Hepatocyte (in vitro differentiated cells): ENCODE results near the gene KANK2. TPM values are rescaled to one million over a fixed set of nuclear protein-coding genes. Genes with fewer than 3 reads are reported as not detected.
"Not testable (repeated sequence)": the region's sequence is repeated elsewhere in the genome, so short reads cannot be mapped to it uniquely, and the experiment has no call there.

Experiments
- DNase-seq: peaks from one replicate; pipeline ENCODE4 v3.0.0-alpha.2; 2016; ENCODE audit warnings: low spot score
- H2AFZ ChIP-seq: fragments of 200-600 bp; sonication (generic); 2 replicates; pipeline ENCODE4 v1.6.0; 2016; ENCODE audit warnings: antibody characterized with exemption, mild to moderate bottlenecking
- H3K27ac ChIP-seq: fragments of 200-600 bp; sonication (generic); 2 replicates; pipeline ENCODE4 v1.5.1; 2016; ENCODE audit warnings: mild to moderate bottlenecking
- H3K27me3 ChIP-seq: fragments of 200-600 bp; sonication (generic); 2 replicates; pipeline ENCODE4 v1.6.1; 2016
- H3K36me3 ChIP-seq: fragments of 200-600 bp; sonication (generic); replicated peaks from 2 replicates; pipeline ENCODE4 v1.5.1; 2016; ENCODE audit warnings: low read depth; ENCODE audit not compliant: insufficient read depth
- H3K4me1 ChIP-seq: fragments of 200-600 bp; sonication (generic); 2 replicates; pipeline ENCODE4 v1.5.1; 2016; ENCODE audit warnings: mild to moderate bottlenecking, moderate library complexity; ENCODE audit not compliant: insufficient read depth
- H3K4me2 ChIP-seq: fragments of 200-600 bp; sonication (generic); 2 replicates; pipeline ENCODE4 v1.6.0; 2016
- H3K4me3 ChIP-seq: fragments of 200-600 bp; sonication (generic); 2 replicates; pipeline ENCODE4 v1.5.1; 2016; ENCODE audit warnings: mild to moderate bottlenecking
- H3K79me2 ChIP-seq: fragments of 200-600 bp; sonication (generic); 2 replicates; pipeline ENCODE4 v1.6.0; 2017; ENCODE audit warnings: mild to moderate bottlenecking
- H3K9me2 ChIP-seq: fragments of 200-600 bp; sonication (generic); replicated peaks from 2 replicates; pipeline ENCODE4 v1.6.0; 2017; ENCODE audit warnings: mild to moderate bottlenecking; ENCODE audit not compliant: insufficient read depth
- H3K9me3 ChIP-seq: fragments of 200-600 bp; sonication (generic); 2 replicates; pipeline ENCODE4 v1.5.1; 2016; ENCODE audit warnings: low read depth, mild to moderate bottlenecking
- H4K20me1 ChIP-seq: fragments of 200-600 bp; sonication (generic); 2 replicates; pipeline ENCODE4 v1.6.0; 2016; ENCODE audit warnings: mild to moderate bottlenecking; ENCODE audit not compliant: insufficient read depth, poor library complexity, severe bottlenecking
- CTCF ChIP-seq: fragments of 200-600 bp; sonication (generic); IDR thresholded peaks from 2 replicates; pipeline ENCODE4 v1.5.1; 2016; ENCODE audit warnings: antibody characterized with exemption, mild to moderate bottlenecking; ENCODE audit not compliant: poor library complexity
- EZH2 ChIP-seq: fragments of 200-600 bp; sonication (generic); IDR thresholded peaks from 2 replicates; pipeline ENCODE4 v1.6.1; 2016; ENCODE audit warnings: antibody characterized with exemption, mild to moderate bottlenecking, borderline replicate concordance
- EZH2phosphoT487 ChIP-seq: fragments of 200-600 bp; sonication (generic); IDR thresholded peaks from one replicate; pipeline ENCODE4 v1.6.1; 2018; ENCODE audit warnings: antibody characterized with exemption, mild to moderate bottlenecking, low read depth, moderate library complexity; ENCODE audit not compliant: unreplicated experiment, severe bottlenecking
- WGBS: methylation state at CpG from one replicate; pipeline ENCODE4 v1.1.6; 2016; ENCODE audit warnings: low lambda C conversion rate; ENCODE audit errors: missing lambda C conversion rate; 5-methylcytosine and 5-hydroxymethylcytosine counted together
- polyA plus RNA-seq: library from polyadenylated mRNA; unstranded; fragments of >200 nt; fragmentation: Nextera tagmentation; extraction: Ambion mirVana; gene quantifications from 2 replicates; pipeline ENCODE4 v1.2.1, GENCODE V29; 2016
- total RNA-seq: library from RNA; depleted of rRNA; stranded (reverse); fragments of >200 nt; gene quantifications from 2 replicates; pipeline ENCODE4 v1.2.3, GENCODE V29; 2014

Gene KANK2
- total and polyA plus RNA-seq, 2 experiments from 2014 or later = 39.6 to 60.3 TPM

GRCh38 chr19:11127905-11128304 lies 69.4 kb downstream of the KANK2 start:
- Histone ChIP-seq H3K79me2 (peaks cover 3% of the 10 kb centered on the region), H3K4me3 (no peak overlapping the region), H3K4me2 (no peak overlapping the region), H2AFZ (no peak overlapping the region), H3K9me2 (no peaks in the 10 kb centered on the region), H3K27me3 (no peaks in the 10 kb centered on the region), H4K20me1 (peaks cover 19% of the 10 kb centered on the region), H3K4me1 (no peaks in the 10 kb centered on the region), H3K9me3 (no peaks in the 10 kb centered on the region), H3K36me3 (peaks cover 10% of the 10 kb centered on the region), H3K27ac (no peak overlapping the region)
- WGBS = 92% methylated on average over 15 of the region's 15 CpGs
- DNase-seq = no peak
- TF ChIP-seq EZH2phosphoT487 (no peak), EZH2 (no peak), CTCF (no peak)

GRCh38 chr19:11125994-11126685 lies 71.2 kb downstream of the KANK2 start:
- Histone ChIP-seq H3K79me2 (peaks cover 3% of the 10 kb centered on the region), H3K4me2 (no peak overlapping the region), H3K4me1 (no peaks in the 10 kb centered on the region), H3K4me3 (no peak overlapping the region), H2AFZ (no peak overlapping the region), H4K20me1 (peaks cover 24% of the 10 kb centered on the region), H3K9me2 (no peaks in the 10 kb centered on the region), H3K9me3 (no peaks in the 10 kb centered on the region), H3K27ac (no peak overlapping the region), H3K27me3 (no peaks in the 10 kb centered on the region), H3K36me3 (peaks cover 10% of the 10 kb centered on the region)
- no peak for TF ChIP-seq EZH2phosphoT487
- no peak for TF ChIP-seq EZH2
- peak; percentile 82 for TF ChIP-seq CTCF
- peak; percentile 86 for DNase-seq
- WGBS = 70% methylated on average over 11 of the region's 11 CpGs

- 89% methylated on average over 4 of the region's 4 CpGs for WGBS
- H3K9me3 ChIP-seq, H3K9me2 ChIP-seq, H3K79me2 ChIP-seq, H3K36me3 ChIP-seq, H3K27ac ChIP-seq, H3K27me3 ChIP-seq, H3K4me1 ChIP-seq, H3K4me3 ChIP-seq, DNase-seq, H2AFZ ChIP-seq, H3K4me2 ChIP-seq: not testable (repeated sequence)
- H4K20me1 ChIP-seq = peaks cover 24% of the 10 kb centered on the region
These were observed 73.2 kb downstream of the KANK2 start for GRCh38 chr19:11124157-11124556.

GRCh38 chr19:11123114-11123513 lies 74.2 kb downstream of the KANK2 start:
- Histone ChIP-seq H3K9me2 (no peaks in the 10 kb centered on the region), H3K4me2 (no peak overlapping the region), H3K79me2 (peaks cover 3% of the 10 kb centered on the region), H3K9me3 (no peaks in the 10 kb centered on the region), H4K20me1 (peaks cover 24% of the 10 kb centered on the region), H3K4me1 (no peaks in the 10 kb centered on the region), H3K36me3 (peaks cover 10% of the 10 kb centered on the region), H3K27me3 (no peaks in the 10 kb centered on the region), H3K27ac (no peak overlapping the region), H3K4me3 (no peak overlapping the region), H2AFZ (no peak overlapping the region)
- DNase-seq = no peak
- WGBS = 91% methylated on average over 13 of the region's 13 CpGs
- TF ChIP-seq EZH2 = no peak
- TF ChIP-seq CTCF = no peak
- no peak for TF ChIP-seq EZH2phosphoT487

- not testable (repeated sequence) for H3K27ac ChIP-seq, H3K27me3 ChIP-seq, H3K4me2 ChIP-seq, H3K4me3 ChIP-seq, H3K4me1 ChIP-seq, H2AFZ ChIP-seq, H3K9me3 ChIP-seq, DNase-seq, H3K9me2 ChIP-seq, H3K79me2 ChIP-seq
- peaks cover 11% of the 10 kb centered on the region for H3K36me3 ChIP-seq
- WGBS = 100% methylated on average over 8 of the region's 17 CpGs
- peaks cover 24% of the 10 kb centered on the region for H4K20me1 ChIP-seq
These were observed 75.4 kb downstream of the KANK2 start for GRCh38 chr19:11121963-11122362.
